TTC549 (cell line): ENCODE measurements around the gene KLHL28.
"Not testable (repeated sequence)": the region's sequence is repeated elsewhere in the genome, so short reads cannot be mapped to it uniquely, and the experiment has no call there.

Experiments
- FAIRE-seq: peaks from 2 replicates; lab custom pipeline; 2012; peaks lifted over from hg19 to GRCh38; lab: Jason Lieb, UNC

Gene KLHL28

DNA sequence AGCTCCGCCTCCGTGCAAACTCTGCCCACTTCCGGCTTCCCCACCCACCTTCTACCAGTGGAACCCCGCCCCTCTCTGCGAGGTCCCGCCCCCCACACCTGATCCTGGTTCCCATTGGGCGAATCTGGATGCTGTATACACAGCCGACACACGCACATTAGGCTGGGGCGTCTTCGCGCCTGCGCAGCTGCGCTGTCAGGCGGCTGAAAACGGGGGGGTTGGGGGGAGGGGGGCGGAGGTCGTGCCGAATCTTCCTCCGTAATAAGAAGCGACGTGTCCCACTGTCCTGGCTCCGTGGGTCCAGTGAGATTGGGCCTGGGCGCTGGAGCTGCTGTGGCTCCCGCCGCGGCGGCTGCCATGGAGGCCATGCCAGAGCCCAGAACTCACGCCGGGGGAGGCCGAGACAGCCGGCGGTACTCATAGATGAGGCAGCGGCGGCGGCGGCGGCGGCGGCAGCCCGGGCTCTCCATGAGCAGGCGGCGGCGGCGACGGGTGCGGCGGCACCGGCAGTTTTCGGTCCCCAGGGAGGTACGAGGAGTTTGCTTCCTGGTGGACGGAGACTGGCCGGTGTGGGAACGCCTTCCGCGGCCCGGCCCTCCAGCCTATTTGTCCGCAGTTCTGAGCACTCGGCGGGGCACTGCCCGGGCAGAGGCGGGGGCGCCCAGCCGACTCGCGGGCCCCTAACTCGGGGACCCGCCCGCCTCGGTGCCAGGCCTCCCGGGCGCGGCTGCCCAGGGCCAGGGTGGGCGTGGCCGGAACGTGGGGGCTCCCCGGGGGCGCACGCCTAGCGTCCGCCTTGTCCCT is 64.5 kb downstream of the KLHL28 start:
- peak; percentile 82 for FAIRE-seq

DNA sequence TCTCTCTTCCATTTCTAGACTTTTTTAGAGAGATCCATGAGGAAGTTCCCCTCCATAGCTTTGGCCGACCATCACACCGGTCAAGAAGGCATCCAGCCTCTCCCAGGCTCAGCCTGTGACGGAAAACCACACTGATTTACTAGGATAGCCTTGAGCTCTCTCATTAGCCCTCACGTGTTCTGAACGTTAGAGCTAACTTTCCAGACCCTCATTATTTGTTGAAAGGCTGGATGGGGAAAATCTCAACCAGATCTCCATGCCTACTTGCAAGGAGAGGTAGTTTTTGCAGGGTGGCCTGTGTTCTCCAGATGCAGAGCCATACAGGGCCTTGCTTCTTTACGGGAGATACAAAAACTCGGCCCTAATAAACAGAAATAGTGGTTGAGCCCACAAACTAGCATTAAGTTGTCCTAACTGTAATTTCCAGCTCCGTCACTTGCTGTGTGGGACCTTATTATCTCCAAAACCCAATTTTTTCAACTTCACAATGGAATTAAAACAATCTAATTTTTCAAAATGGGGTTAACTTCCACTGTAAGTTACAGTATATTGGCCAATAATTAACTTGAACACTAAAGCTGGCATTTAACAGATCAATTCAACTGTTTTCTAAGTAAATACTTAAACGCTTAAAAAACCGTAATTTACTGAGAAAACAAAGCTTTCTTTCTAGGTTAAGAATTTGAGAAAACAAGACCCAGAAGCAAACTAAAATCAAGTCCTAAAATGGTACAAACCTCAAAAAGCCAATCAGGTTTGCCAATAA is 65.3 kb downstream of the KLHL28 start:
- no peak for FAIRE-seq

DNA sequence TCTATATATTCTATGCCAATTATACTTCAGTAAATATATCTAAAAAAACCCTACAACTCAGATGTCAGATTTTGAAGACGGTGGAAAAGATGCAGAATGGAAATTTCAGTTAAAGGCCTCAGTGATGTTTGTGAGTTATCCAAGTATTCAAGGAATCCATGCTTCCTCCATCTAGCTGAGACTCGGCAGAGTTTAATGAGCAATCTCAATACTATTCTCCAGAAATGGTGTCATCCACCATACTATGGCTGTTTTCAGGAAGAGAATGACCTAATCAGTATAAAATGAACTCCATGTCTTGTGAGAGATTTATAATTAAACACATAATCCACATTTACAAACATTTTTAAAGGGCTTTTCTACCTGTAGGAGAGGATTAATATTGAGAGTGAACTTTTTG is 66.0 kb downstream of the KLHL28 start:
- no peak for FAIRE-seq

DNA sequence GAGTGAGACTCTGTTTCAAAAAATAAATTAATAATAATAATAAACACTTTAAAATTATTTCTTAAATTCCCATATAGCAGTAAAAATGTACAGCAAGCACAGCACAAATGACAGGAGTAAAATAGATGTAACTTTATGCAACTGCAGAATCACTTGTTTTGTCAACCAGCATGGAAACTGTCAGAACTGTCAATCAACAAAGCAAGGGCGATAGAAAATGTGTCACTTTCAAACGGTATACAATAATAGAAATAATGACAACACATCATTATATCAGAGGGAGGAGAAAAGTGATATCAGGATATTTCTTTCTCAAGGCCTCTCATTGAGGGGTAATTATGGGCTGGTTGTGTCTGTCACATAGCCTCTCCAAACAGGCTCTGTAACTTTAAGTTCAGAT is 68.2 kb downstream of the KLHL28 start:
- no peak for FAIRE-seq

DNA sequence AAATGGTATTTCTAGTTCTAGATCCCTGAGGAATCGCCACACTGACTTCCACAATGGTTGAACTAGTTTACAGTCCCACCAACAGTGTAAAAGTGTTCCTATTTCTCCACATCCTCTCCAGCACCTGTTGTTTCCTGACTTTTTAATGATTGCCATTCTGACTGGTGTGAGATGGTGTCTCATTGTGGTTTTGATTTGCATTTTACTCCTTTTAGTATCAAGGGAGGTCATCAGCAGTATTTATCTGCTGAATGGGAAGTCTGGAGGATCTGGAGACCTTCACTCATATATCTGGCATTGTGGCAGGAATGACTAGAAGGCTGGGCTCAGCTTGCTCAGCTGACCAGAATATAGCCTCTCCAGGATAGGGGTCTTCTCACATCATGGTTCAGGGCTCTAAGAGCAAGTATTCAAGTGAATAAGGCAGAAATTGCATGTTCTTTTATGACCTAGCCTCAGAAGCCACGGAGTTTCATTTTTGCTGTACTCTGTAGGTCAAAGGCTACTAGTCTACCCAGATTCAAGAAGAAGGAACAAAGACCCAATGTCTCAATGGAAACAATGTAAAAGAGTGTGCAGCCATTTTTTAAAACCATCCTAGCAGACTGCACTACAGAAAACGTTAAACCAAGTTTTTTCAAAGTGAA is 69.9 kb downstream of the KLHL28 start:
- FAIRE-seq, result not testable (repeated sequence)

DNA sequence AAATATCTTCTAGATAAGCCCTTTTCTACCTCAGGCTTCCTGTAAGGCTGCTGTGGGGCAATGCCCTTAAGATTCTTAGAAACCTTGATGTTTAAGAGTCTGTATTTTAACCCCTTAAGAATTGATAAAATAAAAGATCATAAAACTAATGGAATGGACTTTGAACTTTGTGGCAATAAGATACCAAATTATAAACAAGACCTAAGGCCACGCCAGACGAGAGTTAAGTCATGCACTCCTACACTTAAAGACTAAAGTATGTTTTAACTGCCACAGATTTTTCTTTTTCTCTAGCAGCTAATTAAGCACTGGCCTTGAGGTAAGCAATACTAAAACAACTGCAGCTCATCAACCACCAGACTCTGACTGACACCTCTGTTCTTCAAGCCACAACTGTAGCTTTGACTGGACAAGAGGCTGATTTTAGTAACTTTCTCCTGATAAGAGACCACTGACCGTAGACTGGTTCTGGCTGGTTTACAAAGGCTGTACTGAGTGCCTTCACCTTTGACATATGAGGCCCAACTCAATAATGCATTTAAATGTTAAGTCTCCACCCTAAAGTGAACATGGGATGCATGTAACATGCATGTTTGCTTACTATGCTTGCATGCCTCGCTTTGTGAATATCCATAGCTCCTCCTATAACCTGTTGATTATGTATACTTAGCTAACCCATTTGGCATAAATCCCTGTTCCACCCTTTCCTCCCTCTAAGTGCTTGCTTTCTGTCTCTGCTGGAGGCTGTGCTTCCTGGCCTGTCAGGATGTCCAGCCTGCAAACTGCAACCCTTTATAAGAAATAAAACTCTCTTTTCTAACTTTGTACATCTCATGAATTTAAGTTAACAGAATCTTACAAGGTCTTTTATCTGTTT is 71.9 kb downstream of the KLHL28 start:
- FAIRE-seq, result no peak

DNA sequence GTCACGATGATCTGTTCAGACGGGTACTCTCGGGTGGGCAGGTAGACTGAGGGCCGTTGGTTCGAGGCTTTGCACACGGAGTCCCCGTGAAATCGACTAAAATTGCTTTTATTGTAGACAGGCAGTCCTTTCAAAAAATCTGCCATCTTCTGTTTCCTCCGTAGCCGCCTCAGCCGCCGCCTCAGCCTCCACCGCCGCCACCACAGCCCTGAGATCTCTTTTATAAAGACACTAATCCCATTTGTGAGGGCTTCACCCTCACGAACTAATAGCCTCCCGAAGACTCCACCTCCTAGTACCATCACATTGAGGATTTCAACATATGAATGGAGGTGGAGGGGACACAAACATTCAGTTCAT is 74.2 kb downstream of the KLHL28 start:
- no peak for FAIRE-seq

DNA sequence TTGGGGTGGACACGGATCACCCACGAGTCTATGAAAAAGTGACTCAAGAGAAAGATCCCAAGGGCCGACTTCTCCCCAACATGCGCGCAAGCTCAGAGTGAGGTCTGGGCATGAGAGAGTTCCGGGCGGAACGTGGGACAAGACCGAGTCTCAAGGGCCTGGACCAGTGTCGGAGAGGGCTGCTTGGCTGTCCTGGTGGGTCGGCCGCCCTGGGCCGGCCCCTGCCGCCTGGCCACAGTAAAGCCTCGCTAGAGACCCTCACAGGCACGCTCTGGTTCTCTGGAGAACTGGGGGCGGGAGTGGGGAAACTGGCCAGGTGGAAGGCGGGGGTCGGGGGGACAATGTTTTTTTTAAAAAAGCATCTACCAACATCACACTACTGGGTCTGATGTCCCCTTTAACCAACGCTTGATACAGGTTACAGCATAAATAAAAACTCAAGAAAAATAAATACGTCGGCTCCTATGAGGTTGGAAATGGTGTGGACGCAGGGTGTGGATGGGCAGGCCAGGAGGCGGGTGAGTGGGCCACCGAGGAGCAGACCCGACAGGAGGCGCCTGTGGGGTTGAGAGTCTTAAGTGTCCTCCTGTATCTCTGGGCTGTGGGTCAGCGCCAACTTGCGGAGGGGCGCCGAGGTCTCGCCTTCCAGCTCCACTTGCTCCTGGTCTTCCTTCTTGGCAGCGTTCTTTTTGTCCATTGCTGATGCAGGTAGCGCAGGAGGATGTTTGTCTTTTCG is 74.7 kb downstream of the KLHL28 start:
- FAIRE-seq, result no peak

DNA sequence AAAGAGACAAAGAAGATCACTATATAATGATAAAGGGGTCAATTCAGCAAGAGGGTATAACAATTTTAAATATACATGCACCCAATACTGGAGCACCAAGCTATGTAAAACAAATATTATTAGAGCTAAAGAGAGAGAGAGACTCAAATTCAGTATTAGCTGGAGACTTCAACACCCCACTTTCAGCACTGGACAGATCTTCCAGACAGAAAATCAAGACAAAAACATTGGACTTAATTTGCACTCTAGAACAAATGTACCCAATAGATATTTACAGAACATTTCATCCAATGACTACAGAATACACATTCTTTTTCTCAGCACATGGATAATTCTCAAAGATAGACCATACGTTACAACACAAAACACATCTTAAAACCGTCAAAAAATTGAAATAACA is 81.0 kb downstream of the KLHL28 start:
- no peak for FAIRE-seq
